Measurements from ENCODE around the gene PIGA.
"Not testable (repeated sequence)": the region's sequence is repeated elsewhere in the genome, so short reads cannot be mapped to it uniquely, and the experiment has no call there.

Gene PIGA

DNA sequence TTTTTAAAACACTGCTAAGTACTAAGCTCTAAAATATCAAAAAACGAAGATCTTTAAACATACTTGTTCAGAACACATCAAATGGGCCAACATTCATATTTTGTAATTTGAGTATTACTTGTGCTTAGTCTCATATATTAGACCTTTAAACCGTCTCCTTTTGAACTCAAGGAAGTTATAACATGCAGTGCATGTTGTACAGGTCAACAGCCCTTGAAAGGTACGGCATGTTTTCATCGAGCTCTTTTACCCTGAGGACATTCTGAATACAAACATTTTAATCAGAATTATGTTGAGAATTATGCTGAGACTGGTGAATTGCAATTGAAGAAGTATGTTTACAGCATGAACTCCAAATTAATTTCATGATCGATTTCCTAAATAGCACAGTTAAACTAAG, 12.9 kb downstream of the PIGA start:
- Histone ChIP-seq H3K4me1 (no peaks in the 10 kb centered on the region), H3K4me2 (no peak overlapping the region), H3K4me3 (no peak overlapping the region), H3K36me3 (peaks cover 24% of the 10 kb centered on the region), H3K9me3 (no peaks in the 10 kb centered on the region), H3K9ac (no peak overlapping the region), H3K27ac (no peak overlapping the region), H3K27me3 (peaks cover 83% of the 10 kb centered on the region), H4K20me1 (peaks cover 17% of the 10 kb centered on the region; the same call in 1 of the 2 replicates)
- TF ChIP-seq Cebpa-rat (IDR thresholded peaks at IDR 0.05): no peak

DNA sequence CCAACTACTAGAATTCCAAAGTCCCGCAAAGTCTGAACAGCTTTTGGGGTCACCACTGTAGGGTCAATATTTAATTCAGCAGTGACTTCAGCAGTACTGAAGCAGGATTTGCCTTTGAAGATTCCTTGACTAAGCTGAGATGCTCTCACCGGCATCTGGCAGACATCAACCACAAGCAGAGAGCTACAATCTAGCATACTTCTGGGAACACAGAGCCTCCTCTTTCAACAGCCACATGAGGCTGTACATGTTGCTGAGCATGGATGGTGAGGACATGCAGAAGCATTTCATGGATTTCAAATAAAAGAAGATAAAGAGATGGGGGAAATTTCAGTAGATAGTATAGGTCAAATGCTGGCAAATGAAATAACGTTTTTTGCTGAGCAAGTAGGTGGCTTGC, 13.3 kb downstream of the PIGA start:
- H3K4me3 ChIP-seq: no peak overlapping the region
- peaks cover 17% of the 10 kb centered on the region; the same call in 1 of the 2 replicates for H4K20me1 ChIP-seq
- no peak overlapping the region for H3K4me2 ChIP-seq
- H3K9ac ChIP-seq: no peak overlapping the region
- H3K4me1 ChIP-seq: no peaks in the 10 kb centered on the region
- peaks cover 86% of the 10 kb centered on the region for H3K27me3 ChIP-seq
- TF ChIP-seq Cebpa-rat (IDR thresholded peaks at IDR 0.05): no peak
- H3K9me3 ChIP-seq: no peaks in the 10 kb centered on the region
- H3K27ac ChIP-seq: no peak overlapping the region
- peaks cover 24% of the 10 kb centered on the region for H3K36me3 ChIP-seq

DNA sequence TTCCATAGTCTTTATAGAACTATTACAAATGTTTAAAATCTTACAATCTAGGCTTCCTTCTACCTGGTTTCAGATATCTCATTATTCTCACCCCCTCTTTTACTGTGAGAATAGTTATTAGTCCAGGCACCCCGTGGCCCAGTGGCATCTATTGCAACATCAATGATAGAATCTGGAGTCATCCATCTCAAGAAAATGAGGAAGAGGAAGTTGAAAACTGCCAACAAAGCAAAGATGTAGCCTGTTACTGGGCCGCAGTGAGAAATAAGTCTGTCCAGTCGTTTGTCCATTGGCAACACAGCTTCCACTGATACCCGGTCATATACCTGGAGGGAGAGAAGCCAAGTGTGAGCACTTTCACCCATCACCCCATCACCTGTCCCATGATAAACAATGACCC, 13.9 kb downstream of the PIGA start:
- no peak overlapping the region for H3K27ac ChIP-seq
- H3K9ac ChIP-seq: no peak overlapping the region
- peaks cover 87% of the 10 kb centered on the region for H3K27me3 ChIP-seq
- no peaks in the 10 kb centered on the region for H3K9me3 ChIP-seq
- peaks cover 24% of the 10 kb centered on the region for H3K36me3 ChIP-seq
- H3K4me3 ChIP-seq: no peak overlapping the region
- no peaks in the 10 kb centered on the region for H3K4me1 ChIP-seq
- peaks cover 17% of the 10 kb centered on the region; the same call in 1 of the 2 replicates for H4K20me1 ChIP-seq
- H3K4me2 ChIP-seq: no peak overlapping the region
- no peak for TF ChIP-seq Cebpa-rat (IDR thresholded peaks at IDR 0.05)

DNA sequence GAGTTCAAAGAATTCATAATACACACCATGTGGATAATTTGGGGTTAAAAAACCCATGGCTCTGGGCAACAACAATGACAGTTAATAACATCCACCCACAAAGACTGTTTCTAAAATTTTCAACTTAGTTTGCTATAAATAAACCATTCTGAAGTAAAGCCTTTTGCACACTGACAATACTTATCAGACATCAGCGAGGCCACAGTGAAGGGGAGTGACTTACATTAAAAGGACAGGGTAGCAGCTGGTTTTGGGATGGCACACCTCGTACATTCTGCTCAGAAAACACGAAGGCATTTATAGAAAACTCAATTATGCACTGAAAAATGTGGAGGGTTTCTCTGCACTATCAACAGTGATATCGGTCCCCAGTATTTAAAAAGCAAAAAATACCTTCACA, 15.0 kb downstream of the PIGA start:
- H4K20me1 ChIP-seq: peaks cover 17% of the 10 kb centered on the region; the same call in 1 of the 2 replicates
- no peak overlapping the region for H3K27ac ChIP-seq
- no peak for TF ChIP-seq Cebpa-rat (IDR thresholded peaks at IDR 0.05)
- H3K9me3 ChIP-seq: no peaks in the 10 kb centered on the region
- H3K4me2 ChIP-seq: no peak overlapping the region
- no peak overlapping the region for H3K4me3 ChIP-seq
- no peak overlapping the region for H3K9ac ChIP-seq
- no peaks in the 10 kb centered on the region for H3K4me1 ChIP-seq
- peaks cover 19% of the 10 kb centered on the region for H3K36me3 ChIP-seq
- H3K27me3 ChIP-seq: peaks cover 85% of the 10 kb centered on the region

DNA sequence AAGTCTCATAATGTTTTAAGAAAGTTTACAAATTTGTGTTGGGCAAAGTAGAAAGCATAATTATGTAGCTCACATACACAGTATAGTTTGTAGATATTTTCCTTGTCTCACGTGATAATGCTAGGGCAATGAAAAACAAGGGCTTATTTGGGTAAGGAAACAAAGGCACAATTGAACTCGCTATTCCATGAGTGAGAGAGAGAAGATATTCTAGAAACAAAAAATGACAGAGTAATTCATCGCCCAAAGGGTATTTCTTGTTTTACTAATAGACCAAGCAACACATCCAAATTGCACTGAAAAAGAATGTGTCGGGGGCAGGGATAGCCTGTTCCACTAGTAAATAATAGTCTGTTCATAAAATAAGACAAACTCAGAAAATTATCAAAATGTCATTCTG, 16.2 kb downstream of the PIGA start:
- Histone ChIP-seq H3K9ac (no peak overlapping the region), H3K27me3 (peaks cover 85% of the 10 kb centered on the region), H3K9me3 (no peaks in the 10 kb centered on the region)

DNA sequence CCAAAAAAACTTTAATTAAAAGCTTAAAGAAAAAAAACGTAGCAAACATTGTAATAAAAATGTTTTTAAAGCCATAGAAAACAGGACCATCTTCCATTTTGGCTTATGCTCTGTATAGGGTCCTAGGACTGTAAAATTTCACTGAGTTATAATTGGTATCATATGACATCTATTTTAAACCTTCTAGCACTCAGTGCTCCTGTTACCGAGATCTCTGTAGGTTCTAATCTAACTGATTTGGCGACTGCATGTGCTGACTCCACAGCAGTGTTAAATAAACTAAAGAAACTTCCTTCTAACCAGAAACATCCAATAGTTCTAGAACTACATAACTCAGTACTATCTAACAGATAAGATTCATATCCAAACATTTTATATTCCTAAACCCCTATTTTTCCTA, 19.8 kb downstream of the PIGA start, which contains the start of gene ASB11:
Gene ASB11 (minus strand): TSS at position 132 of the 400 bp plus-strand sequence. CDS start 35 bp downstream, at position 97.
- Histone ChIP-seq H3K9me3 (no peaks in the 10 kb centered on the region), H3K36me3 (no peaks in the 10 kb centered on the region), H4K20me1 (no peaks in the 10 kb centered on the region), H3K27me3 (peaks cover 81% of the 10 kb centered on the region), H3K4me1 (no peaks in the 10 kb centered on the region), H3K4me3 (no peak within 1 kb of the TSS), H3K27ac (no peak within 1 kb of the TSS), H3K9ac (no peak within 1 kb of the TSS), H3K4me2 (no peak within 1 kb of the TSS)
- TF ChIP-seq Cebpa-rat (IDR thresholded peaks at IDR 0.05): no peak

More for the DNA sequence above, 16.2 kb downstream of the PIGA start:
- Histone ChIP-seq H3K4me3 (no peak overlapping the region), H3K4me2 (no peak overlapping the region), H3K36me3 (peaks cover 15% of the 10 kb centered on the region), H3K4me1 (no peaks in the 10 kb centered on the region), H3K27ac (no peak overlapping the region), H4K20me1 (peaks cover 9% of the 10 kb centered on the region; the same call in 1 of the 2 replicates)
- no peak for TF ChIP-seq Cebpa-rat (IDR thresholded peaks at IDR 0.05)

DNA sequence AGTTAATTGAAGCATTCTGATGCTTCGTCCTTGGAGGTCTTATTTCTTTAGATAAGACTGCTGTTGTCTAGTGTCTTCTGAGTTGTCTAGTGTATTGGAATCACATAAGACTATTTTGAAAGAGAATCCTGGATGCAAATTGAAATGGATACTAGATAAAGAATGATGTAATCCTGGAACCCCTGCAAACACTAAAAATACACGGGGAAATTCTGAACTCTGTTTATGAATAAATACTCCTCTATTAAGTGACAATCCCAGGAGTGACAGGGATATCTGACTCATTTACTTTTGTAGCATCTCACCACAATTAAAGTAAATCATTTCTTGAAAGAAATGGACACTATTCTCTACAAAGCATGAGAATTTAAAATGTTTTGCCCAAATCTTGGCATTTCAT, 20.9 kb downstream of the PIGA start:
- Histone ChIP-seq H3K4me3 (no peak overlapping the region), H3K4me1 (no peaks in the 10 kb centered on the region), H3K9me3 (no peaks in the 10 kb centered on the region)

DNA sequence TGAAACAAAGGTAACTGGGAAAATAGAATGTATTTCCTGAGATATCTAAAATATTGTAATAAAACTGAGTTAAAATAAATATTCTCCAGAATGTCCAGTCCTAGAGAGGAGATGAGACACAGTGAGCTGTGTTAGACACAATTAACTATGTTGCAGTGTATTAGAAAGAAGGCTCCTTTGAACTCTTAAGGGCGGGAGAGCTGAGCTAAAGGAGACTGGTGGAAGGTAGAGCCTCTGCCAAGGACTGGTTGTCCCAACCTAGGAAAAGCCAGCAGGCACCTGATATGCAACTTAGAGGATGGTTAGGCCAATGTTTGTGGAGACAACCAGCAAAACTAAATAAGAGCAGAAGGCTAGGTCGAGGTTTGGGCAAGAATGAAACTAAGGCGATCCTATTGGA, 24.2 kb downstream of the PIGA start:
- TF ChIP-seq Cebpa-rat (IDR thresholded peaks at IDR 0.05): no peak
- no peak overlapping the region for H3K4me2 ChIP-seq
- H3K4me3 ChIP-seq: no peak overlapping the region
- H3K27ac ChIP-seq: no peak overlapping the region
- H3K27me3 ChIP-seq: peaks cover 92% of the 10 kb centered on the region
- no peaks in the 10 kb centered on the region for H3K9me3 ChIP-seq
- no peak overlapping the region for H3K9ac ChIP-seq
- H3K36me3 ChIP-seq: no peaks in the 10 kb centered on the region
- H3K4me1 ChIP-seq: no peaks in the 10 kb centered on the region
- H4K20me1 ChIP-seq: no peaks in the 10 kb centered on the region

More for the DNA sequence above, 20.9 kb downstream of the PIGA start:
- Histone ChIP-seq H3K9ac (no peak overlapping the region), H3K27me3 (peaks cover 85% of the 10 kb centered on the region), H4K20me1 (no peaks in the 10 kb centered on the region), H3K36me3 (no peaks in the 10 kb centered on the region), H3K27ac (no peak overlapping the region), H3K4me2 (no peak overlapping the region)
- TF ChIP-seq Cebpa-rat (IDR thresholded peaks at IDR 0.05): no peak

DNA sequence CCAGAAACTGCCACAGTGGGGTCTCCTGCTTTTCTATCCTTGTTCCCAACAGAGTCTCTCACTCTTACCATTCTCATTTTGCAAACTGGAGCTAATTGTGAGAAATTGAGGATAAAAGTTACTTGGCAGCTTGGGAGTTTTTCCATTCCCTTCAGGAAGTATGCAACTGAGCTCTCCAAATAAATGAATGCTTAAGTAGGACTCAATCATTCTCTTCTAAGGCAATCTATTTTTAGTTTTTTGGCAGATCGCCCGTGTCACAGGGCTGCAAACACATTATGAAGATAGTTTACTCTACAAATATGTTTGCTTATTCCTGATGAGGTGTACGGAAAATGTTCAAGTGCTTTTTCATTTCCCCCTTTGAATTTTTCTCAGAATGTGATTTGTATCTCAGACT, 25.2 kb downstream of the PIGA start:
- no peak overlapping the region for H3K9ac ChIP-seq
- peaks cover 92% of the 10 kb centered on the region for H3K27me3 ChIP-seq
- H4K20me1 ChIP-seq: no peaks in the 10 kb centered on the region
- H3K27ac ChIP-seq: no peak overlapping the region
- H3K4me1 ChIP-seq: no peaks in the 10 kb centered on the region
- H3K36me3 ChIP-seq: no peaks in the 10 kb centered on the region
- no peak overlapping the region for H3K4me2 ChIP-seq
- TF ChIP-seq Cebpa-rat (IDR thresholded peaks at IDR 0.05): no peak
- H3K4me3 ChIP-seq: no peak overlapping the region
- no peaks in the 10 kb centered on the region for H3K9me3 ChIP-seq

DNA sequence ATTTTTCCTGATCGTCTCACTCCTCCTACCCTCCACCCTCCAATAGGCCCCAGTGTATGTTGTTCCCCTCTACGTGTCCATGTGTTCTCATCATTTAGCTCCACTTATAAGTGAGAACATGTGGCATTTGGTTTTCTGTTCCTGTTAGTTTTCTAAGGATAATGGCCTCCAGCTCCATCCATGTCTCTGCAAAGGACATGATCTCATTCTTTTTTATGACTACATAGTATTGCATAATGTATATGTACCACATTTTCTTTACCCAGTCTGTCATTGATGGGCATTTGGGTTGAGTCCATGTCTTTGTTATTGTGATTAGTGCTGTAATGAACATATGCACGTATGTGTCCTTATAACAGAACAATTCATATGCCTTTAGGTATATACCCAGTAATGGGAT, 29.4 kb downstream of the PIGA start:
- H3K36me3 ChIP-seq, H3K4me3 ChIP-seq, H3K27ac ChIP-seq, H3K4me2 ChIP-seq, H4K20me1 ChIP-seq, H3K9me3 ChIP-seq, H3K9ac ChIP-seq, H3K4me1 ChIP-seq: not testable (repeated sequence)
- H3K27me3 ChIP-seq: peaks cover 96% of the 10 kb centered on the region

DNA sequence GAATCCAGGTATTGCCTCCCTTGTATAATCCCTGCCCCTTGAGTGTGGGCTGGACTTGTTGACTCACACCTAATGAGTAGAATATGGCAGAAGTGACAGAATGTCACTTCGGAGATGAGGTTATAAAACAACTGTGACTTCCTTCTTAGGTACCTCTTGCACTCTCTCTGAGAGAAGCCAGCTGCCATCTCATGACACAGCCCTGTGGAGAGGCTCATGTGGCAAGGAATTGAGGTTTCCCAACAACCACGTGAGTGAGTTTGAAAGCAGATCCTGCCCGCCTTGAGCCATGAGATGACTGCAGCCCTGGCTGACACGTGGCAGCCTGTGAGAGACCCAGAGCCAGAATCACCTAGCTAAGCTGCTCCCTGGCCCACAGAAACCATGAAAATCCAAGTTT, 33.4 kb downstream of the PIGA start:
- no peak overlapping the region for H3K27ac ChIP-seq
- peaks cover 10% of the 10 kb centered on the region for H3K4me1 ChIP-seq

More for the DNA sequence above, 33.4 kb downstream of the PIGA start:
- H3K4me3 ChIP-seq: no peak overlapping the region
- no peaks in the 10 kb centered on the region; the same call in 1 of the 2 replicates for H4K20me1 ChIP-seq
- H3K9me3 ChIP-seq: no peaks in the 10 kb centered on the region
- no peak for TF ChIP-seq Cebpa-rat (IDR thresholded peaks at IDR 0.05)
- no peaks in the 10 kb centered on the region for H3K36me3 ChIP-seq
- H3K4me2 ChIP-seq: no peak overlapping the region
- H3K27me3 ChIP-seq: peaks cover 77% of the 10 kb centered on the region
- H3K9ac ChIP-seq: no peak overlapping the region

Data from BLaER1 (cell line).